GM18858 (cell line): ENCODE data around the gene PLCB3.

ENCODE experiments used
- ATAC-seq: cut with Tn5 transposase; IDR thresholded peaks from one replicate; pipeline ENCODE4 v1.9.1; 2021; ENCODE audit not compliant: unreplicated experiment

The PLCB3 gene

GRCh38 chr11:64220798-64221197, 30.5 kb upstream of the PLCB3 start:
- ATAC-seq = no peak

GRCh38 chr11:64222651-64223000, 28.7 kb upstream of the PLCB3 start:
- no peak for ATAC-seq

- ATAC-seq = no peak
Observed at GRCh38 chr11:64223001-64223651, 28.2 kb upstream of the PLCB3 start.

GRCh38 chr11:64224151-64224890, 27.0 kb upstream of the PLCB3 start:
- no peak for ATAC-seq

GRCh38 chr11:64224891-64225607, 26.3 kb upstream of the PLCB3 start:
- ATAC-seq = no peak

- ATAC-seq = no peak
Observed at GRCh38 chr11:64225608-64226506, 25.5 kb upstream of the PLCB3 start, which contains the start of the genes NUDT22 and TRPT1. Gene NUDT22, plus strand, starts transcription at chr11:64226274. Its CDS starts 379 bp downstream, at chr11:64226653. Gene TRPT1, minus strand, starts transcription at chr11:64226186. Its CDS starts 326 bp downstream, at chr11:64225860.

- no peak for ATAC-seq
Observed at GRCh38 chr11:64226507-64227051, 24.8 kb upstream of the PLCB3 start.

- no peak for ATAC-seq
Observed at GRCh38 chr11:64227405-64227956, 23.8 kb upstream of the PLCB3 start.

GRCh38 chr11:64229090-64229743, 22.1 kb upstream of the PLCB3 start:
- no peak for ATAC-seq

- ATAC-seq = no peak
Observed at GRCh38 chr11:64229744-64230170, 21.6 kb upstream of the PLCB3 start.

- no peak for ATAC-seq
Observed at GRCh38 chr11:64230171-64230984, 21.0 kb upstream of the PLCB3 start, which contains the start of gene DNAJC4. Gene DNAJC4, plus strand, starts transcription at chr11:64230548. Its CDS starts 307 bp downstream, at chr11:64230855.

- no peak for ATAC-seq
Observed at GRCh38 chr11:64230985-64231365, 20.4 kb upstream of the PLCB3 start.

- ATAC-seq = no peak
Observed at GRCh38 chr11:64231546-64231945, 19.8 kb upstream of the PLCB3 start.

- ATAC-seq = no peak
Observed at GRCh38 chr11:64232182-64232966, 19.0 kb upstream of the PLCB3 start.

GRCh38 chr11:64232967-64233315, 18.4 kb upstream of the PLCB3 start:
- ATAC-seq = no peak

- ATAC-seq = no peak
Observed at GRCh38 chr11:64233913-64234586, 17.3 kb upstream of the PLCB3 start, which contains the start of gene VEGFB. Gene VEGFB, plus strand, starts transcription at chr11:64234584. Its CDS starts 250 bp downstream, at chr11:64234834.

GRCh38 chr11:64234647-64235379, 16.5 kb upstream of the PLCB3 start:
- no peak for ATAC-seq
